Liver (tissue), 9 donors: ENCODE data around the gene MYO3B. TPM values are rescaled to one million over a fixed set of nuclear protein-coding genes. Genes with fewer than 3 reads are reported as not detected.

Experiments used
- DNase-seq: peaks from one replicate; pipeline ENCODE4 v3.0.0-alpha.2; 2017; ENCODE audit warnings: low spot score
- H3K27ac ChIP-seq, 2 donors: one replicate each; pipeline ENCODE4 v1.7.0; 2013; ENCODE audit warnings: inconsistent platforms in 2 of 2, low read length in 2 of 2, control low read depth in 1 of 2, low read depth in 1 of 2, mild to moderate bottlenecking in 1 of 2
- H3K27me3 ChIP-seq, 4 donors: one replicate each; pipeline versions ENCODE4 v1.6.1 to v1.7.0; 2013; ENCODE audit warnings: low read length in 3 of 4, inconsistent platforms in 1 of 4, mild to moderate bottlenecking in 1 of 4, moderate library complexity in 1 of 4; ENCODE audit not compliant: control insufficient read depth in 4 of 4, insufficient read depth in 4 of 4
- H3K36me3 ChIP-seq, 4 donors: one replicate each; pipeline versions ENCODE4 v1.6.1 to v1.7.0; 2013; ENCODE audit warnings: low read length in 3 of 4, mild to moderate bottlenecking in 3 of 4, low read depth in 1 of 4, moderate library complexity in 1 of 4; ENCODE audit not compliant: control insufficient read depth in 4 of 4, insufficient read depth in 3 of 4
- H3K4me1 ChIP-seq, 4 donors: one replicate each; pipeline versions ENCODE4 v1.6.1 to v1.7.0; 2013; ENCODE audit warnings: low read length in 3 of 4, mild to moderate bottlenecking in 3 of 4, moderate library complexity in 1 of 4; ENCODE audit not compliant: control insufficient read depth in 4 of 4, insufficient read depth in 4 of 4
- H3K4me3 ChIP-seq, 3 donors: one replicate each; pipeline versions ENCODE4 v1.6.1 to v1.7.0; 2013; ENCODE audit warnings: low read length in 3 of 3, control low read depth in 1 of 3, low read depth in 1 of 3, mild to moderate bottlenecking in 1 of 3
- H3K9ac ChIP-seq, 2 donors: one replicate each; pipeline ENCODE4 v1.7.0; 2013; ENCODE audit warnings: low read length in 2 of 2, mild to moderate bottlenecking in 2 of 2, moderate library complexity in 2 of 2, control low read depth in 1 of 2, low read depth in 1 of 2
- H3K9me3 ChIP-seq, 4 donors: one replicate each; pipeline versions ENCODE4 v1.6.1 to v1.7.0; 2013; ENCODE audit warnings: low read length in 3 of 4; ENCODE audit not compliant: control insufficient read depth in 4 of 4
- EGR1 ChIP-seq, 2 donors: IDR thresholded peaks; 2 replicates each; pipeline ENCODE4 v1.6.1; 2016 to 2018; ENCODE audit warnings: antibody characterized with exemption in 2 of 2, low read depth in 2 of 2
- FOXA2 ChIP-seq: IDR thresholded peaks from 2 replicates; pipeline ENCODE4 v1.6.1; 2016; ENCODE audit warnings: antibody characterized with exemption
- GABPA ChIP-seq, 2 donors: IDR thresholded peaks in 1 of 2; conservative IDR thresholded peaks in 1 of 2; 2 replicates each; pipeline ENCODE4 v1.6.1; 2016; ENCODE audit warnings: antibody characterized with exemption in 2 of 2, mild to moderate bottlenecking in 1 of 2, moderate library complexity in 1 of 2
- HNF4A ChIP-seq, 2 donors: conservative IDR thresholded peaks; 2 replicates each; pipeline ENCODE4 v1.6.1; 2016; ENCODE audit warnings: antibody characterized with exemption in 2 of 2, mild to moderate bottlenecking in 2 of 2
- HNF4G ChIP-seq: IDR thresholded peaks from 2 replicates; pipeline ENCODE4 v1.6.1; 2016; ENCODE audit warnings: antibody characterized with exemption
- JUND ChIP-seq, 2 donors: IDR thresholded peaks; 2 replicates each; pipeline ENCODE4 v1.6.1; 2016; ENCODE audit warnings: antibody characterized with exemption in 2 of 2
- NR2F2 ChIP-seq: IDR thresholded peaks from 2 replicates; pipeline ENCODE4 v1.6.1; 2016; ENCODE audit warnings: antibody characterized with exemption
- RAD21 ChIP-seq, 2 donors: IDR thresholded peaks; 2 replicates each; pipeline ENCODE4 v1.6.1; 2016; ENCODE audit warnings: antibody characterized with exemption in 2 of 2, mild to moderate bottlenecking in 2 of 2
- RXRA ChIP-seq, 2 donors: IDR thresholded peaks; 2 replicates each; pipeline ENCODE4 v1.6.1; 2017 to 2018; ENCODE audit warnings: antibody characterized with exemption in 2 of 2, mild to moderate bottlenecking in 1 of 2
- SP1 ChIP-seq: IDR thresholded peaks from 2 replicates; pipeline ENCODE4 v1.6.1; 2018; ENCODE audit warnings: antibody characterized with exemption, mild to moderate bottlenecking
- TAF1 ChIP-seq: conservative IDR thresholded peaks from 2 replicates; pipeline ENCODE4 v1.6.1; 2016; ENCODE audit warnings: antibody characterized with exemption, mild to moderate bottlenecking
- ZBTB33 ChIP-seq: IDR thresholded peaks from 2 replicates; pipeline ENCODE4 v1.6.1; 2016; ENCODE audit warnings: antibody characterized with exemption
- WGBS: extraction: QIAGEN DNeasy Blood & Tissue Kit; methylation state at CpG from one replicate; pipeline ENCODE4 v1.1.7; 2013; 5-methylcytosine and 5-hydroxymethylcytosine counted together
- polyA plus RNA-seq, 2 donors: library from polyadenylated mRNA; stranded (reverse) in 1 of 2; unstranded in 1 of 2; fragments of 200-250 nt in 1 of 2; fragments of >200 nt in 1 of 2; fragmentation: Nextera tagmentation in 1 of 2; extraction: Ambion mirVana in 1 of 2; gene quantifications; one replicate each; pipeline versions ENCODE4 v1.2.1 to v1.2.3, GENCODE V29; 2013 to 2015
- total RNA-seq, 2 donors: library from RNA; depleted of rRNA; stranded (reverse); fragments of >200 nt; gene quantifications; one replicate each; pipeline ENCODE4 v1.2.3, GENCODE V29; 2014
- TF ChIP-seq, protein P1 (sequence below): IDR thresholded peaks from 2 replicates; pipeline ENCODE4 v1.6.1; 2016; ENCODE audit warnings: antibody characterized with exemption
- TF ChIP-seq, protein P2 (sequence below): IDR thresholded peaks from 2 replicates; pipeline ENCODE4 v1.6.1; 2016; ENCODE audit warnings: antibody characterized with exemption
- TF ChIP-seq, protein P3 (sequence below): fragments of 150-350 bp; IDR thresholded peaks from 2 replicates; pipeline ENCODE4 v1.5.1; 2017; ENCODE audit warnings: improper control_type of control experiment, low read depth, low read length; ENCODE audit not compliant: missing input control
- donor health status: healthy.
- donor health status: healthy.
- donor health status: healthy.
- donor health status: healthy.
- donor health status: healthy.

The MYO3B gene
- total and polyA plus RNA-seq, 4 donors: under 0.01 to 0.05 TPM; not detected in 2

GRCh38 chr2:170523506-170523905 lies 345.6 kb downstream of the MYO3B start:
- TF ChIP-seq NR2F2 (no peak), RAD21 (IDR thresholded peaks at IDR 0.05) (peak in 1 of 2 donors; percentile 40)
- no peak overlapping the region for H3K4me3 ChIP-seq
- H3K36me3 ChIP-seq: no peaks in the 10 kb centered on the region
- no peak overlapping the region for H3K27ac ChIP-seq
- DNase-seq: no peak
- H3K27me3 ChIP-seq: no peaks in the 10 kb centered on the region
- H3K9me3 ChIP-seq: no peaks in the 10 kb centered on the region
- 79% methylated on average over 4 of the region's 4 CpGs for WGBS
- no peak overlapping the region for H3K9ac ChIP-seq
- no peaks in the 10 kb centered on the region for H3K4me1 ChIP-seq

- WGBS: 62% methylated on average over 2 of the region's 2 CpGs
- no peak for TF ChIP-seq TAF1
- no peak for TF ChIP-seq EGR1 (IDR thresholded peaks at IDR 0.05; ENCODE audit: low read depth in 2 of 2)
- TF ChIP-seq, protein P1, sequence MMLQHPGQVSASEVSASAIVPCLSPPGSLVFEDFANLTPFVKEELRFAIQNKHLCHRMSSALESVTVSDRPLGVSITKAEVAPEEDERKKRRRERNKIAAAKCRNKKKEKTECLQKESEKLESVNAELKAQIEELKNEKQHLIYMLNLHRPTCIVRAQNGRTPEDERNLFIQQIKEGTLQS: no peak
- TF ChIP-seq RXRA (IDR thresholded peaks at IDR 0.05): no peak
- TF ChIP-seq HNF4G: no peak
- TF ChIP-seq, protein P2, sequence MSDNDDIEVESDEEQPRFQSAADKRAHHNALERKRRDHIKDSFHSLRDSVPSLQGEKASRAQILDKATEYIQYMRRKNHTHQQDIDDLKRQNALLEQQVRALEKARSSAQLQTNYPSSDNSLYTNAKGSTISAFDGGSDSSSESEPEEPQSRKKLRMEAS: no peak
- no peak for TF ChIP-seq RAD21 (IDR thresholded peaks at IDR 0.05)
- no peaks in the 10 kb centered on the region for H3K27me3 ChIP-seq
- DNase-seq: no peak
- peaks cover 0 to 3% (median 2%) of the 10 kb centered on the region in 4 donors for H3K4me1 ChIP-seq
- H3K4me3 ChIP-seq: no peak overlapping the region
- H3K36me3 ChIP-seq: no peaks in the 10 kb centered on the region
- no peak overlapping the region for H3K9ac ChIP-seq
- H3K9me3 ChIP-seq: no peaks in the 10 kb centered on the region
- no peak overlapping the region for H3K27ac ChIP-seq
These were observed 347.1 kb downstream of the MYO3B start for GRCh38 chr2:170524828-170525565.

DNA sequence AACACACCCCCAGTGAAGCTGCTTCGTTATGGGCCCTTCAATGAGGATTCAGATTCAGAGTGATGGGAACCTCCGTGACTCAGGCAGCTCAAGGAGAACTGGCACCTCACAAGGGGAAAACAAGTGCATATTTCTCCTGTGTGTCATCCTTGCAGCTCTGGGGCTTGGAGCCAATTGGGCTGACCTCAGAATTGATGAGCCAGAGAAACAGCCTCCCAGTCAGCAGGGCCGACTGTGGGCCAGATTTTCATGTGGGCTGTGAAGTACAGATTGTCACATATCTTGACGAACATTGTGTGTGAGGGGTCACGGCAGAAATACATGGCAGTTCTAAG lies 347.6 kb downstream of the MYO3B start:
- Histone ChIP-seq H3K9ac (no peak overlapping the region), H3K4me3 (no peak overlapping the region), H3K27me3 (no peaks in the 10 kb centered on the region), H3K36me3 (no peaks in the 10 kb centered on the region), H3K9me3 (no peaks in the 10 kb centered on the region), H3K4me1 (peaks cover 3 to 8% (median 6%) of the 10 kb centered on the region in 4 donors), H3K27ac (no peak overlapping the region)
- TF ChIP-seq FOXA2: no peak
- TF ChIP-seq NR2F2: peak; percentile 13
- peak; percentile 58 to 69 for TF ChIP-seq JUND (IDR thresholded peaks at IDR 0.05)
- DNase-seq: no peak
- WGBS: 79% methylated on average over 5 of the region's 5 CpGs

- WGBS: 5% methylated on average over 7 of the region's 7 CpGs
- Histone ChIP-seq H3K36me3 (no peaks in the 10 kb centered on the region), H3K4me3 (peak overlapping the region in 2 of 3 donors; percentile 4 to 15), H3K4me1 (peaks cover 3 to 13% (median 10%) of the 10 kb centered on the region in 4 donors), H3K27ac (no peak overlapping the region), H3K27me3 (no peaks in the 10 kb centered on the region), H3K9me3 (no peaks in the 10 kb centered on the region), H3K9ac (no peak overlapping the region)
- peak; percentile 57 for DNase-seq
- peak; percentile 57 to 65 for TF ChIP-seq RAD21 (IDR thresholded peaks at IDR 0.05)
- peak in 1 of 2 donors; percentile 38 for TF ChIP-seq JUND (IDR thresholded peaks at IDR 0.05)
- peak; percentile 37 to 57 for TF ChIP-seq HNF4A (conservative IDR thresholded peaks at IDR 0.05)
- peak; percentile 57 for TF ChIP-seq SP1
- no peak for TF ChIP-seq HNF4G
- TF ChIP-seq NR2F2: peak; percentile 34
- TF ChIP-seq ZBTB33: no peak
- TF ChIP-seq GABPA (IDR thresholded peaks at IDR 0.05 in 1 of 2, conservative IDR thresholded peaks at IDR 0.05 in 1 of 2): no peak
- TF ChIP-seq, protein P3, sequence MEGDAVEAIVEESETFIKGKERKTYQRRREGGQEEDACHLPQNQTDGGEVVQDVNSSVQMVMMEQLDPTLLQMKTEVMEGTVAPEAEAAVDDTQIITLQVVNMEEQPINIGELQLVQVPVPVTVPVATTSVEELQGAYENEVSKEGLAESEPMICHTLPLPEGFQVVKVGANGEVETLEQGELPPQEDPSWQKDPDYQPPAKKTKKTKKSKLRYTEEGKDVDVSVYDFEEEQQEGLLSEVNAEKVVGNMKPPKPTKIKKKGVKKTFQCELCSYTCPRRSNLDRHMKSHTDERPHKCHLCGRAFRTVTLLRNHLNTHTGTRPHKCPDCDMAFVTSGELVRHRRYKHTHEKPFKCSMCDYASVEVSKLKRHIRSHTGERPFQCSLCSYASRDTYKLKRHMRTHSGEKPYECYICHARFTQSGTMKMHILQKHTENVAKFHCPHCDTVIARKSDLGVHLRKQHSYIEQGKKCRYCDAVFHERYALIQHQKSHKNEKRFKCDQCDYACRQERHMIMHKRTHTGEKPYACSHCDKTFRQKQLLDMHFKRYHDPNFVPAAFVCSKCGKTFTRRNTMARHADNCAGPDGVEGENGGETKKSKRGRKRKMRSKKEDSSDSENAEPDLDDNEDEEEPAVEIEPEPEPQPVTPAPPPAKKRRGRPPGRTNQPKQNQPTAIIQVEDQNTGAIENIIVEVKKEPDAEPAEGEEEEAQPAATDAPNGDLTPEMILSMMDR: no peak
These were observed 352.4 kb downstream of the MYO3B start for GRCh38 chr2:170530284-170530745.
